SK-N-SH treated with all-trans-retinoic acid at 6 μM for 48 hours (cell line): ENCODE data around the gene WDR62.

Experiments
- ARNTL ChIP-seq: fragments of 450-650 bp; formaldehyde crosslinking; IDR thresholded peaks from 2 replicates; pipeline ENCODE4 v1.5.0; 2020; ENCODE audit warnings: low read depth, mild to moderate bottlenecking, moderate library complexity, borderline replicate concordance
- BACH2 ChIP-seq: fragments of 250-450 bp; sonication (Bioruptor Pico); IDR thresholded peaks from 2 replicates; pipeline ENCODE4 v1.9.0; 2021; ENCODE audit warnings: mild to moderate bottlenecking, borderline replicate concordance
- ZFP30 ChIP-seq: fragments of 450-650 bp; formaldehyde crosslinking; IDR thresholded peaks from 2 replicates; pipeline ENCODE4 v1.5.0; 2022; ENCODE audit warnings: mild to moderate bottlenecking, moderate library complexity
- TF ChIP-seq, protein P1 (sequence below): fragments of 250-450 bp; sonication (Bioruptor Pico); IDR thresholded peaks from 2 replicates; pipeline ENCODE4 v1.8.0; 2020; ENCODE audit warnings: mild to moderate bottlenecking, moderate library complexity, borderline replicate concordance
- TF ChIP-seq, protein P2 (sequence below): fragments of 250-450 bp; sonication (Bioruptor Pico); IDR thresholded peaks from 2 replicates; pipeline ENCODE4 v1.8.0; 2021; ENCODE audit warnings: low read depth, mild to moderate bottlenecking, moderate library complexity, borderline replicate concordance
- TF ChIP-seq, protein P3 (sequence below): fragments of 250-450 bp; sonication (Bioruptor Pico); IDR thresholded peaks from 2 replicates; pipeline ENCODE4 v1.5.1; 2020; ENCODE audit warnings: low read depth, mild to moderate bottlenecking, moderate library complexity

- no peak for TF ChIP-seq ARNTL
- TF ChIP-seq BACH2 (CRISPR knock-in tag): no peak
- TF ChIP-seq ZFP30 (CRISPR knock-in tag): no peak
- TF ChIP-seq, protein P1, sequence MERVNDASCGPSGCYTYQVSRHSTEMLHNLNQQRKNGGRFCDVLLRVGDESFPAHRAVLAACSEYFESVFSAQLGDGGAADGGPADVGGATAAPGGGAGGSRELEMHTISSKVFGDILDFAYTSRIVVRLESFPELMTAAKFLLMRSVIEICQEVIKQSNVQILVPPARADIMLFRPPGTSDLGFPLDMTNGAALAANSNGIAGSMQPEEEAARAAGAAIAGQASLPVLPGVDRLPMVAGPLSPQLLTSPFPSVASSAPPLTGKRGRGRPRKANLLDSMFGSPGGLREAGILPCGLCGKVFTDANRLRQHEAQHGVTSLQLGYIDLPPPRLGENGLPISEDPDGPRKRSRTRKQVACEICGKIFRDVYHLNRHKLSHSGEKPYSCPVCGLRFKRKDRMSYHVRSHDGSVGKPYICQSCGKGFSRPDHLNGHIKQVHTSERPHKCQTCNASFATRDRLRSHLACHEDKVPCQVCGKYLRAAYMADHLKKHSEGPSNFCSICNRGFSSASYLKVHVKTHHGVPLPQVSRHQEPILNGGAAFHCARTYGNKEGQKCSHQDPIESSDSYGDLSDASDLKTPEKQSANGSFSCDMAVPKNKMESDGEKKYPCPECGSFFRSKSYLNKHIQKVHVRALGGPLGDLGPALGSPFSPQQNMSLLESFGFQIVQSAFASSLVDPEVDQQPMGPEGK (CRISPR knock-in tag): no peak
- TF ChIP-seq, protein P2, sequence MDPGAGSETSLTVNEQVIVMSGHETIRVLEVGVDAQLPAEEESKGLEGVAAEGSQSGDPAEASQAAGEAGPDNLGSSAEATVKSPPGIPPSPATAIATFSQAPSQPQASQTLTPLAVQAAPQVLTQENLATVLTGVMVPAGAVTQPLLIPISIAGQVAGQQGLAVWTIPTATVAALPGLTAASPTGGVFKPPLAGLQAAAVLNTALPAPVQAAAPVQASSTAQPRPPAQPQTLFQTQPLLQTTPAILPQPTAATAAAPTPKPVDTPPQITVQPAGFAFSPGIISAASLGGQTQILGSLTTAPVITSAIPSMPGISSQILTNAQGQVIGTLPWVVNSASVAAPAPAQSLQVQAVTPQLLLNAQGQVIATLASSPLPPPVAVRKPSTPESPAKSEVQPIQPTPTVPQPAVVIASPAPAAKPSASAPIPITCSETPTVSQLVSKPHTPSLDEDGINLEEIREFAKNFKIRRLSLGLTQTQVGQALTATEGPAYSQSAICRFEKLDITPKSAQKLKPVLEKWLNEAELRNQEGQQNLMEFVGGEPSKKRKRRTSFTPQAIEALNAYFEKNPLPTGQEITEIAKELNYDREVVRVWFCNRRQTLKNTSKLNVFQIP: no peak
- TF ChIP-seq, protein P3, sequence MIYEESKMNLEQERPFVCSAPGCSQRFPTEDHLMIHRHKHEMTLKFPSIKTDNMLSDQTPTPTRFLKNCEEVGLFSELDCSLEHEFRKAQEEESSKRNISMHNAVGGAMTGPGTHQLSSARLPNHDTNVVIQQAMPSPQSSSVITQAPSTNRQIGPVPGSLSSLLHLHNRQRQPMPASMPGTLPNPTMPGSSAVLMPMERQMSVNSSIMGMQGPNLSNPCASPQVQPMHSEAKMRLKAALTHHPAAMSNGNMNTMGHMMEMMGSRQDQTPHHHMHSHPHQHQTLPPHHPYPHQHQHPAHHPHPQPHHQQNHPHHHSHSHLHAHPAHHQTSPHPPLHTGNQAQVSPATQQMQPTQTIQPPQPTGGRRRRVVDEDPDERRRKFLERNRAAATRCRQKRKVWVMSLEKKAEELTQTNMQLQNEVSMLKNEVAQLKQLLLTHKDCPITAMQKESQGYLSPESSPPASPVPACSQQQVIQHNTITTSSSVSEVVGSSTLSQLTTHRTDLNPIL (CRISPR knock-in tag): no peak
These were observed 45.8 kb downstream of the WDR62 start for GRCh38 chr19:36100476-36100875.
